DND-41 (cell line): Measurements from ENCODE around the gene LMAN2.

Experiments
- ATAC-seq: fragments of 200-7000 bp; cut with Tn5 transposase; 3 replicates; pipeline ENCODE4 v1.9.1; 2021; ENCODE audit warnings: low read depth; ENCODE audit not compliant: insufficient read depth
- DNase-seq: peaks from one replicate; pipeline ENCODE4 v3.0.0-alpha.2; 2020
- H2AFZ ChIP-seq: 2 replicates; pipeline ENCODE4 v1.6.0; 2012; ENCODE audit warnings: low read depth, low read length
- H3K27ac ChIP-seq: 2 replicates; pipeline ENCODE4 v1.5.1; 2012; ENCODE audit warnings: low read length, inconsistent platforms
- H3K27me3 ChIP-seq: fragments of 200-600 bp; sonication (generic); 2 replicates; pipeline ENCODE4 v1.6.0; 2012; ENCODE audit warnings: low read length, mild to moderate bottlenecking, inconsistent platforms; ENCODE audit not compliant: insufficient read depth, poor library complexity
- H3K36me3 ChIP-seq: 2 replicates; pipeline ENCODE4 v1.5.1; 2012; ENCODE audit warnings: low read length, inconsistent platforms; ENCODE audit not compliant: insufficient read depth
- H3K4me1 ChIP-seq: 2 replicates; pipeline ENCODE4 v1.5.1; 2012; ENCODE audit warnings: mild to moderate bottlenecking, low read length; ENCODE audit not compliant: insufficient read depth
- H3K4me2 ChIP-seq: 2 replicates; pipeline ENCODE4 v1.6.0; 2012; ENCODE audit warnings: mild to moderate bottlenecking, moderate library complexity, low read length, inconsistent platforms; ENCODE audit not compliant: insufficient read depth
- H3K4me3 ChIP-seq, 2 experiments: fragments of 200-600 bp in 1 of 2; shearing (Covaris generic) in 1 of 2; 2 replicates each; pipeline ENCODE4 v1.5.1; 2012 to 2016; ENCODE audit warnings: inconsistent platforms in 2 of 2, low read length in 2 of 2, mild to moderate bottlenecking in 2 of 2, low read depth in 1 of 2, moderate library complexity in 1 of 2
- H3K79me2 ChIP-seq: 2 replicates; pipeline ENCODE4 v1.6.0; 2012; ENCODE audit warnings: low read length, inconsistent platforms; ENCODE audit not compliant: insufficient read depth
- H3K9ac ChIP-seq: 2 replicates; pipeline ENCODE4 v1.6.0; 2012; ENCODE audit warnings: low read depth, mild to moderate bottlenecking, inconsistent platforms, low read length, moderate library complexity
- H3K9me3 ChIP-seq: 2 replicates; pipeline ENCODE4 v1.5.1; 2012; ENCODE audit warnings: low read length, moderate library complexity, mild to moderate bottlenecking, inconsistent platforms; ENCODE audit not compliant: insufficient read depth, severe bottlenecking
- H4K20me1 ChIP-seq: 2 replicates; pipeline ENCODE4 v1.6.0; 2012; ENCODE audit warnings: low read length; ENCODE audit not compliant: insufficient read depth
- CTCF ChIP-seq: IDR thresholded peaks from 2 replicates; pipeline ENCODE4 v1.5.1; 2012; ENCODE audit warnings: borderline replicate concordance, low read length, moderate library complexity, mild to moderate bottlenecking; ENCODE audit not compliant: poor library complexity, severe bottlenecking; ENCODE audit errors: extremely low read depth
- EZH2 ChIP-seq: IDR thresholded peaks from 3 replicates; pipeline ENCODE4 v1.6.1; 2012; ENCODE audit warnings: borderline replicate concordance, low read depth, mild to moderate bottlenecking, moderate library complexity, low read length, inconsistent platforms; ENCODE audit not compliant: severe bottlenecking

Gene LMAN2

DNA sequence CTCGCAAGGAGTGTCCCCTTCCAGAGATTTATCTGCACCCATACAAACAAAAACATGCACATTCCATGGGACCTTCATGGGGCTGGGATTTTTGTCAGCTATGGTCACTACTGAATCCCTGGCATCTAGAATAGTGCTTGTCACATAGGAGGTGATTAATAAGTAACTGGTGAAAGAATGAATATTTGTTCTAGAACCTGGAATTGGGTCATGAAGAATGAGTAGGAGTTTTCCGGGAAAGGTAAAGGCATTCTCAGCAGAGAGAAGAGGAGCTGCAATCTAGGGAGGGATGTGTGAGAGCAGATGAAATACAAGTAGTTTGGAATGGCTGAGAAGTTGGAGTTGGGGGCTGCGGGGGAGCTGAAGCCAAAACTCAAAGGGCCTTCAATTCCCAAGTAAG lies 2.8 kb upstream of the LMAN2 start:
- DNase-seq (no peak), ATAC-seq (no peak)
- Histone ChIP-seq H3K9me3 (no peaks in the 10 kb centered on the region), H3K36me3 (peaks cover 15% of the 10 kb centered on the region), H3K4me2 (no peak overlapping the region), H3K79me2 (peaks cover 22% of the 10 kb centered on the region), H3K9ac (no peak overlapping the region), H3K4me3 (no peak overlapping the region), H4K20me1 (peaks cover 11% of the 10 kb centered on the region), H2AFZ (no peak overlapping the region), H3K27ac (no peak overlapping the region), H3K4me1 (peaks cover 50% of the 10 kb centered on the region), H3K27me3 (no peaks in the 10 kb centered on the region)
- no peak for TF ChIP-seq CTCF
- TF ChIP-seq EZH2, result no peak

- Histone ChIP-seq H3K79me2 (peaks cover 33% of the 10 kb centered on the region), H3K27ac (no peak overlapping the region), H3K9ac (no peak overlapping the region), H2AFZ (no peak overlapping the region), H3K27me3 (no peaks in the 10 kb centered on the region), H4K20me1 (peaks cover 11% of the 10 kb centered on the region), H3K4me2 (no peak overlapping the region), H3K9me3 (no peaks in the 10 kb centered on the region), H3K4me1 (peaks cover 49% of the 10 kb centered on the region), H3K4me3 (no peak overlapping the region), H3K36me3 (peaks cover 20% of the 10 kb centered on the region)
- no peak for TF ChIP-seq EZH2
- TF ChIP-seq CTCF, result no peak
- ATAC-seq (no peak), DNase-seq (no peak)
These were observed 1.6 kb upstream of the LMAN2 start for GRCh38 chr5:177353093-177353492.

GRCh38 chr5:177350776-177351391 lies 584 bp downstream of the LMAN2 start:
- Histone ChIP-seq H3K4me1 (peaks cover 44% of the 10 kb centered on the region), H3K9ac (peak overlapping the region; percentile 78), H3K36me3 (peaks cover 34% of the 10 kb centered on the region), H3K4me2 (peak overlapping the region; percentile 96), H3K27me3 (no peaks in the 10 kb centered on the region), H4K20me1 (peaks cover 16% of the 10 kb centered on the region), H3K9me3 (no peaks in the 10 kb centered on the region), H3K4me3 (peak overlapping the region; percentile 75 to 89), H3K27ac (peak overlapping the region; percentile 95), H2AFZ (peak overlapping the region; percentile 91), H3K79me2 (peaks cover 56% of the 10 kb centered on the region)
- ATAC-seq (no peak), DNase-seq (no peak)
- TF ChIP-seq EZH2 (no peak), CTCF (no peak)

DNA sequence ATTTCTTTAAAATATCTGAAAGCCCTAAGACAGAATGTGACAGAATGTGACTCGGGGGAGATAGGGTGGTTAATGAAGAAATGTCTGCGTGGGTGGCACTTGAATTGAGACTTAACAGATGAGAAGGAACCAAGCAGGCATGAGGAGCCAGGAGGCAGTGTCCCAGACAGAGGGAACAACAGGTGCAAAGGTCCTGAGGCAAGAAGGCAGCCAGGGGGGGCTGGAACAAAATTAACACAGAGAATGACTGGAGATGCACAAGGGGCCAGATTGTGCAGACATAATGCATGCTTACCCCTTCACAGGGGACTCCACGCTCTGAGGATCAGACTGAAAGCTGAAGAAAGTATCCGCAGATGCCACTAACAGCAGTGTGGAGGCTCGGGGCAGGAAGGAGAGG lies 1.7 kb downstream of the LMAN2 start:
- H3K9me3 ChIP-seq, result no peaks in the 10 kb centered on the region
- H3K36me3 ChIP-seq, result peaks cover 40% of the 10 kb centered on the region
- DNase-seq, result no peak
- TF ChIP-seq EZH2 (no peak), CTCF (no peak)
- peak overlapping the region in 1 of 2 experiments; percentile 89; a peak in 2 of 4 replicates for H3K4me3 ChIP-seq
- peak overlapping the region; percentile 78 for H3K9ac ChIP-seq
- peak overlapping the region; percentile 96 for H3K4me2 ChIP-seq
- H3K27ac ChIP-seq, result no peak overlapping the region
- no peak for ATAC-seq
- no peak overlapping the region for H2AFZ ChIP-seq
- H3K27me3 ChIP-seq, result no peaks in the 10 kb centered on the region
- H3K4me1 ChIP-seq, result peaks cover 44% of the 10 kb centered on the region
- peaks cover 64% of the 10 kb centered on the region for H3K79me2 ChIP-seq
- peaks cover 19% of the 10 kb centered on the region for H4K20me1 ChIP-seq
